ENCODE results near the gene HLA-E.
"Not testable (repeated sequence)": the region's sequence is repeated elsewhere in the genome, so short reads cannot be mapped to it uniquely, and the experiment has no call there.

HLA-E gene

DNA sequence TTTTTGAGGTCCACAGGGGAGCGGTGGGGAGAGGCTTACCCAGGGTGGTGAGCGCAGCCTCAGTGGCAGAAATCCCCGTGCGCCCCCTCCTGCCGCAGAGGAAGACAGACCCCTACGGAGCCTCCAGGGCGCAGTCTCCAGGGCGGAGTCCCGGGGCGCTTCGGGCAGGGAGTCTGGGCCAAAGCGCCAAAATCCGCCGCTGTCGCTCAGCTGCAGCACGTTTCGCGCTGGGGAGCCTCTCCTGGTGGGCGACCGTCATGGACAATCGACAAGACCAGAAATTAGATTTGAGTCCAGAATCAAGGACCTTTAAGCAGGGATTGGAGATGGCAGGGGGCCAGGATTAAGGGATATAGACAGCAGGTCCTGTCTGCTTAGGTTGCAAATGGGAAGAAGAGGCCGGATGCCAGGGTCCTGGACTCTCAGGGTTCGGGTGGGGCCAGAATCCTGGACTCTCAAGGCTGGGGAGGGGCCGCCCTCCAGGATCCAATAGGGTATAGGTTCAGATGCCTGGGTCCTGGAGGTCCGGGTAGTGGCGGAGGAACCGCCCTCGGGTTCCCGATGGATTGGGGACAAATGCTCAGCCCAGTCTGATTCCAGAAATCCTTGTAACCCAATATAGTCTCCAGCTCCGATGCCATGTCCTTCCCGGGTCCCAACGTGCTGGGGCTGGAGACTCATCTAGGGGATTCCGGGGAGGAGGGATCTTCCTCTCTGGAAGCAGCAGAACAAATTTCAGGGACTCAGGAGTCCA lies 7.9 kb upstream of the HLA-E start:
- no peak for DNase-seq

DNA sequence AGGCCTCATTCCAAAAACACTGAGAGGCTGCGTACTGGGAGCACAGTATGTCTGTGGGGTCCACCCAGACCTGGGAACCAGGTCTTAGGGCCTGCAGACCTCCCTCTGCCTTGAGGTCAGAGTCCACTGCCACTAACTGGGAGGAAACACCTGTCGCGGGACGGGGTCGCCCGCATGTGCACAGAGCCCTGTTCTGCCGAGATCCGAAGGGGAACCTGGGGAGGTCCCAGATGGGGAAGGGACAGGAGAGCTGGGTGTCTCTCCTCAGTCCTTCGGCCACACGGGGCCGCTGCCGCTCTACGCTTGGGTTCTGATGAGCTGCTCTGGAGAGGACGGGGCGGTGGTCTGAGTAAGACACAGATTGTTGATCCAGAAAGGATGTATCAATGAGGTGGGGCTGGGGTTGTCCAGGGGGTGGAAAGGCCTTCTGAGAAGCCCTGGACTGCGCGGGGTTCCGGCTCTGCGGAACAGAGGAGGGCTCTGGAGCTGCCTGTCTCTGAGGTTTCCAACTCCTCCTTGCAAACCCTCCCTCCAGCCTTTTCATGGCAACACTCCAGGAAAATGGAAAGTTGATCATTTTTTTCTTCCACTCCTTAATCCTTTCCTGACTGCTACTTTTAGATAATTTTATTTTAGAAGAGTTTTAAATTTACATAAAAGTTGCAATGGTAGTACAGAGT lies 7.2 kb upstream of the HLA-E start:
- DNase-seq = not testable (repeated sequence)

DNA sequence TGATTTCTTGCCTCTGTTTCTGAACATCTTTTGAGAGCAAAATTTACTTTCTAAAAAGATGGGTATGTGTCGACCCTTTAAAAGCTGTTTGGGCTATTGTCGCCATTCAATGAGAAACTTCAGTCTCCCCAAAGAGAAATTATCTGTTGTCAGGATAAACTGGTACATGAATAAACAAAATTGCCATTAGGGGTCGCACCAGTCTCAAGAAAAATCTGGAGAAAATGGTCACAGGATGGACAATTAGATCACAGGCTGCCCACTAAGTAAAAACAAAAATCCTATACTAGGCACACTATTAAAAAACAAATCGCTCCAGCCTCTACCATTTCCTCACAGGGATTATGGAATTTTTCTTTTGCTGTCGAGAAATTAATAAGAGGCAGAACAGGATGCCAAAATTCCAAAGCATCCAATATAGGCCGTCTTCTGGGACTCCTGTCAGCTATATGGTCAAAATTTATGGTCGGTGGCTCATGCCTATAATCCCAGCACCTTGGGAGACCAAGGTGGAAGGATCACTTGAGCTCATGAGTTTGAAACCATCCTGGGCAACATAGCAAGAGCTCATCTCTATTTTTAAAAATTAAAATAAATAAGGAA lies 5.5 kb upstream of the HLA-E start:
- DNase-seq = peak; percentile 10

DNA sequence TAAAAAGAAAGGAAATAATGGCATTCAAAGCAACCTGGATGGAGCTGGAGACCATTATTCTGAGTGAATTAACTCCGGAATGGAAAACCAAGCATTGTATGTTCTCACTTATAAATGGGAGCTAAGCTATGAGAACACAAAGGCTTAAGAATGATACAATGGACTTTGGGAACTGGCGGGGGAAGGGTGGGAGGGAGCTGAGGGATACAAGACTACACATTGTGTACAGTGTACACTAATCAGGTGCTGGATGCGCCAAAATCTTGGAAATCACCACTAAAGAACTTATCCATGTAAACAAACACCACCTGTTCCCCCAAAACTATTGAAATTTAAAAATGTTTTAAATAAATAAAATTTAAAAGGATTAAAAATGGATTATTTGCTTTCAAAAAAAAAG lies 4.1 kb upstream of the HLA-E start:
- DNase-seq = no peak

DNA sequence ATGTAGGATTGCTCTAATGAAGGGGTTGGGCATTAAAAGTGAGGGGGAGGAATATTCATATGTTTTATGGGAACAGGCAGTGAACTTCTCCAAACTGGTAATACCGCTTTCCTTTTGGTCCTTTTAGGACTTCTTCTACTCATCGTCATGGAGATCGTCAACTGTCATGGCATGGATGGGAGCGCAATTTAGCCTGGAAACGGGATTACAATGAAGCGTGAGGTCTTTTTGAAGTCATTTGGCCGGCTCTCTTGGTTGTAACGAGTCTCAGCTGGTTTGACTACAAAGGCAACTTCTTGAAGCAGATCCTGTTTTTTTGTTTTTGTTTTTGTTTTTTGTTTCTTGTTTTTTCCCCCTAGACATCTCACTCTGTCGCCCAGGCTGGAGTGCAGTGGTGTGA lies 1.4 kb upstream of the HLA-E start:
- no peak for DNase-seq

DNA sequence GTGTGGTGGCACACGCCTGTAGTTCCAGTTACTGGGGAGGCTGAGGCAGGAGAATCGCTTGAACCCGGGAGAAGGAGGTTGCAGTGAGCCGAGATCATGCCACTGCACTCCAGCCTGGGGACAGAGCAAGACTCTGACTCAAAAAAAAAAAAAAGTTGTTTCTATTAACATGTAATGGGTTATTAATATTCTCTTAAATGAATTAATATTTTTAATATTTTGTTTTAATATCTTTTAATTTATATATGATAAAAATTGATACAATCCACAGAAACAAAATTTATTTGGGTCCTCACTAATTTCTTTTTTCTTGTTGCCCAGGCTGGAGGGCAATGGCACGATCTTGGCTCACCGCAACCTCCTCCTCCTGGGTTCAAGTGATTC lies 620 bp upstream of the HLA-E start:
- DNase-seq = not testable (repeated sequence)

DNA sequence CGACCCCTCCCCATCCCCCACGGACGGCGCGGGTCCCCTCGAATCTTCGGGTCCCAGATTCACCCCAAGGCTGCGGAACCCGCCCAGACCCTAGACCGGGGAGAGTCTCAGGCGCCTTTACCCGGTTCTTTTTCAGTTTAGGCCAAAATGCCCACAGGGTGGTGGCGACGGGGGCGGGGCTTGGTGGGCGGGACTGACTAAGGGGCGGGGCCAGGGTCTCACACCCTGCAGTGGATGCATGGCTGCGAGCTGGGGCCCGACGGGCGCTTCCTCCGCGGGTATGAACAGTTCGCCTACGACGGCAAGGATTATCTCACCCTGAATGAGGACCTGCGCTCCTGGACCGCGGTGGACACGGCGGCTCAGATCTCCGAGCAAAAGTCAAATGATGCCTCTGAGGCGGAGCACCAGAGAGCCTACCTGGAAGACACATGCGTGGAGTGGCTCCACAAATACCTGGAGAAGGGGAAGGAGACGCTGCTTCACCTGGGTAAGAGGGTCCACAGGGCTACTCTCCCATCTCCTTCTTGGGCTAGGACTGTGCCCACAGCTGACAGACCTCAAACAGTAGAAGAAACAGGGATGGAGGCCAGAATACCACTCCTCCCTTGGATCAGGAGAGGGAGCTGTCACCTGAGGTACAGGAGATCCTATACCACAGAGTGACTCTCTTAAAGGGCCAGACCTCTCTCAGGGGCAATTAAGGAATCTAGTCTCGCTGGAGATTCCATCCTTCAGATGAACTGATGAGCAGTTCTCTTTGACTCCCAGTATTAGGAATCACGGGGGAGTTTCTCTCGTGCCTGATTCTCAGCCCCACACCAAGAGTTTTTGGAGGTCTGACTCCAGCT lies 942 bp downstream of the HLA-E start:
- DNase-seq = no peak

DNA sequence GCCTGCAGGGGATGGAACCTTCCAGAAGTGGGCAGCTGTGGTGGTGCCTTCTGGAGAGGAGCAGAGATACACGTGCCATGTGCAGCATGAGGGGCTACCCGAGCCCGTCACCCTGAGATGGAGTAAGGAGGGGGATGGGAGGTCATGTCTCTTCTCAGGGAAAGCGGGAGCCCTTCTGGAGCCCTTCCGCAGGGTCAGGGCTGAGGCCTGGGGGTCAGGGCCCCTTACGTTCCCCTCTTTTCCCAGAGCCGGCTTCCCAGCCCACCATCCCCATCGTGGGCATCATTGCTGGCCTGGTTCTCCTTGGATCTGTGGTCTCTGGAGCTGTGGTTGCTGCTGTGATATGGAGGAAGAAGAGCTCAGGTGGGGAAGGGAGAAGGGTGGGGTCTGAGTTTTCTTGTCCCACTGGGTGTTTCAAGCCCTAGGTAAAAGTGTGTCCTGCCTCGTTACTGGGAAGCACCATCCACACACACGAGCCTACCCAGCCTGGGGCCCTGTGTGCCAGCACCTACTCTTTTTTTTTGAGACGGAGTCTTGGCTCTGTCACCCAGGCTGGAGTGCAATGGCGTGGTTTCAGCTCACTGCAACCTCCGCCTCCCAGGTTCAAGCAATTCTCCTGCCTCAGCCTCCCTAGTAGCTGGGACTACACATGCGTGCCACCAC lies 2.1 kb downstream of the HLA-E start:
- DNase-seq = not testable (repeated sequence)

DNA sequence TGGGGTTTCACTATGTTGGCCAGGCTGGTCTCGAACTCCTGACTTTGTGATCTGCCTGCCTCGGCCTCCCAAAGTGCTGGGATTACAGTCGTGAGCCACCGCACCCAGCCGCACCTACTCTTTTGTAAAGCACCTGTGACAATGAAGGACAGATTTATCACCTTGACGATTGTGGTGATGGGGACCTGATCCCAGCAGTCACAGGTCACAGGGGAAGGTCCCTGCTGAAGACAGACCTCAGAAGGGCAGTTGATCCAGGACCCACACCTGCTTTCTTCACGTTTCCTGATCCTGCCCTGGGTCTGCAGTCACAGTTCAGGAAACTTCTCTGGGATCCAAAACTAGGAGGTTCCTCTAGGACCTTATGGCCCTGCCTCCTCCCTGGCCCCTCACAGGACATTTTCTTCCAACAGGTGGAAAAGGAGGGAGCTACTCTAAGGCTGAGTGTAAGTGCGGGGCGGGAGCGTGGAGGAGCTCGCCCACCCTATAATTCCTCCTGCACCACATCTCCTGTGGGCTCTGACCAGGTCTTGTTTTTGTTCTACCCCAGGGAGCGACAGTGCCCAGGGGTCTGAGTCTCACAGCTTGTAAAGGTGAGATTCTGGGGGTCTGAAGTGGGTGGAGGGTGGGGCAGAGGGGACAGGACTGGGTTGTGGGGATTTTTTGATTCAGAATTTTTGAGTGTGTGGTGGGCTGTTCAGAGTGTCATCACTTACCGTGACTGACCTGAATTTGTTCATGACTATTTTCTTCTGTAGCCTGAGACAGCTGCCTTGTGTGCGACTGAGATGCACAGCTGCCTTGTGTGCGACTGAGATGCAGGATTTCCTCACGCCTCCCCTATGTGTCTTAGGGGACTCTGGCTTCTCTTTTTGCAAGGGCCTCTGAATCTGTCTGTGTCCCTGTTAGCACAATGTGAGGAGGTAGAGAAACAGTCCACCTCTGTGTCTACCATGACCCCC lies 3.0 kb downstream of the HLA-E start:
- DNase-seq = no peak

DNA sequence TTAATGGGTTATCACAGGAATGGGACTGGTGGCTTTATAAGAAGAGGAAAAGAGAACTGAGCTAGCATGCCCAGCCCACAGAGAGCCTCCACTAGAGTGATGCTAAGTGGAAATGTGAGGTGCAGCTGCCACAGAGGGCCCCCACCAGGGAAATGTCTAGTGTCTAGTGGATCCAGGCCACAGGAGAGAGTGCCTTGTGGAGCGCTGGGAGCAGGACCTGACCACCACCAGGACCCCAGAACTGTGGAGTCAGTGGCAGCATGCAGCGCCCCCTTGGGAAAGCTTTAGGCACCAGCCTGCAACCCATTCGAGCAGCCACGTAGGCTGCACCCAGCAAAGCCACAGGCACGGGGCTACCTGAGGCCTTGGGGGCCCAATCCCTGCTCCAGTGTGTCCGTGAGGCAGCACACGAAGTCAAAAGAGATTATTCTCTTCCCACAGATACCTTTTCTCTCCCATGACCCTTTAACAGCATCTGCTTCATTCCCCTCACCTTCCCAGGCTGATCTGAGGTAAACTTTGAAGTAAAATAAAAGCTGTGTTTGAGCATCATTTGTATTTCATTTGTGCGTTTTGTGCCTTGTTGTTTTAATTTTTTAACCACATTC lies 4.4 kb downstream of the HLA-E start:
- no peak for DNase-seq

DNA sequence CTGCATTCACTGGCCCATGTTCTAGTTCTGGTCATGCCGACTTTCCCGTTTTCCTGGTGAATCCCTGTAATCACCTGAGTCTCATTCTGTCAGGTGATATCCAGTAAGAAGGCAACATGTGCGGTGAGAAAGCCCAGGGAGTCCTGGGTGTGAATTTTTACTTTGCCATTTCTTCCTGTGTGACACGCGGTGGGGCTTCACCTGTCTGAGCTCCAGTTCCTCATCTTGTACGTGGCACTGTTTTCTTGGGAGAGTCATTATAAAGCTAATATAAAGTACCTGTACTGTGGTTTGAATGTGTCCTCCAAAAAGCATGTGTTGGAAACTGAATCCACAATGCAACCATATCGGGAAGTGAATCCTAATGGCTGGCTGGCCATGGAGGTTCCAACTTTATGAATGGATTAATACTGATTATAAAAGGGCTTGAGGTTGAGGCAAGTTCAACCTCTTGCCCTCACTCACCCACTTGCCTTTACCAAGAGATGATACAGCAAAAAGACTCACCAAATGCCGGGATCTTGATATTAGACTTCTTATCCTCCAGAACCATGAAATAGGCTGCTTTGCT lies 5.1 kb downstream of the HLA-E start:
- DNase-seq = no peak

DNA sequence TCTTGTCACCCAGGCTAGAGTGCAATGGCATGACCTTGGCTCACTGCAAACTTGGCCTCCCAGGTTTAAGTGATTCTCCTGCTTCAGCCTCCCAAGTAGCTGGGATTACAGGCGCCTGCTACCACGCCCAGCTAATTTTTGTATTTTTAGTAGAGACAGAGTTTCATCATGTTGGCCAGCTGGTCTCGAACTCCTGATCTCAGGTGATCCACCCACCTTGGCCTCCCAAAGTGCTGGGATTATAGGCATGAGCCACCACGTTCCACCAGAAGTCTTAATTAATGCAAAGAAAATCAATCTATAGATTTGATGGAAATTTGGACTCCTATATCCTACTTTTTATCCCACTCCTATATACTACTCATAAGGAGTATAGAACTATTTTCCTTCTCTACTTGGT lies 5.8 kb downstream of the HLA-E start:
- DNase-seq = not testable (repeated sequence)

DNA sequence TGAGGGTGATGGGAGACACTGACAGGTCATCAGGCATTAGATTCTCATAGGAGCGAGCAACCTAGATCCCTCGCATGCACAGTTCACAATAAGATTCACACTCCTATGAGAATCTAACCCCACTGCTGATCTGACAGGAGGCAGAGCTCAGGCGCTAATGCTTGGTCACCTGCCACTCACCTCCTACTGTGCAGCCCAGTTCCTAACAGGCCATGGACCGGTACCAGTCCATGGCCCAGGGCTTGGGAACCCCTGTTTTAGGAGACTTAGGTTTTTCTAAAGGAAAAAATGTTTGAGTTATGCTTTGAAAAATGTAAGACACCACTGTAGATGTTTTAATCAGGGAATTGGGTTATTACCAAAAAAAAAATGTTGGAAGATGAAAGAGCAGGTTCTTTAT lies 6.7 kb downstream of the HLA-E start:
- DNase-seq = no peak

DNA sequence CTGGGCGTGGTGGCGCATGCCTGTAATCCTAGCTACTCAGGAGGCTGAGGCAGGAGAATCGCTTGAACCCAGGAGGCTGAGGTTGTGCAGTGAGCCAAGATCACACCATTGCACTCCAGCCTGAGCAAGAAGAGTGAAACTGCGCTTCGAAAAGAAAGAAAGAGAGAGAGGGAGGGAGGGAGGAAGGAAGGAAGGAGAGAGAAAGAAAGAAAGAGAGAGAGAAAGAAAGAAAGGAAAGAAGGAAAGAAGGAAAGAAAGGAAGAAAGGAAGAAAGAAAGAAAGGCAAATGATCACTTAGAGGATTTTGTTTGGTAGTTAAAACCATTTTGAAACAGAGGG lies 7.9 kb downstream of the HLA-E start:
- DNase-seq = not testable (repeated sequence)

DNA sequence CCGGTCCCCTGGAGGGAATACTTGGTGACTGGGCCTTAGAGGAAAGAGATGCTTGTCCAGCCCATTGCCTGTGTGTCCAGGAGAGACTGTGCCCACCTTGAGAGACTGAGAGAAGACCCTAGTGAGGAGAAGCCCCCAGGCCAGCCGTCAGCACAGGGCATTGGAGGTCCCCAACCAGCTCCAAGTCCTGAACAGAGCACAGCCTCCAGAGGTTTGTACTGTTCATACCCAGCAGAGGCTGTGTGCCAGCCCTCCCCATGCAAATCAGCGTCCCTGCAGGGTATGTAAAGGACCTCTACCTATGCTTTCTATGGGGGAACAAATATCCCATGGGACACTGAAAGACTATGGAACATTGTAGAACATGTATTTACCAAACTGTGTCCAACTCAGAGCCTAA lies 8.4 kb downstream of the HLA-E start:
- no peak for DNase-seq

DNA sequence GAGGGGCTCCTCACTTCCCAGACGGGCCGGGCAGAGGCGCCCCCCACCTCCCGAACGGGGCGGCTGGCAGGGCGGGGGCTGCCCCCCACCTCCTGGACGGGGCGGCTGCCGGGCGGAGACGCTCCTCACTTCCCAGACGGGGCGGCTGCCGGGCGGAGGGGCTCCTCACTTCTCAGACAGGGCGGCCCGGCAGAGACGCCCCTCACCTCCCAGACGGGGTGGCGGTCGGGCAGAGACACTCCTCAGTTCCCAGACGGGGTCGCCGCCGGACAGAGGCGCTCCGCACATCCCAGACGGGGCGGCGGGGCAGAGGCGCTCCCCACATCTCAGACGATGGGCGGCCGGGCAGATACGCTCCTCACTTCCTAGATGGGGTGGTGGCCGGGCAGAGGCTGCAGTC lies 9.4 kb downstream of the HLA-E start:
- DNase-seq = not testable (repeated sequence)

DNA sequence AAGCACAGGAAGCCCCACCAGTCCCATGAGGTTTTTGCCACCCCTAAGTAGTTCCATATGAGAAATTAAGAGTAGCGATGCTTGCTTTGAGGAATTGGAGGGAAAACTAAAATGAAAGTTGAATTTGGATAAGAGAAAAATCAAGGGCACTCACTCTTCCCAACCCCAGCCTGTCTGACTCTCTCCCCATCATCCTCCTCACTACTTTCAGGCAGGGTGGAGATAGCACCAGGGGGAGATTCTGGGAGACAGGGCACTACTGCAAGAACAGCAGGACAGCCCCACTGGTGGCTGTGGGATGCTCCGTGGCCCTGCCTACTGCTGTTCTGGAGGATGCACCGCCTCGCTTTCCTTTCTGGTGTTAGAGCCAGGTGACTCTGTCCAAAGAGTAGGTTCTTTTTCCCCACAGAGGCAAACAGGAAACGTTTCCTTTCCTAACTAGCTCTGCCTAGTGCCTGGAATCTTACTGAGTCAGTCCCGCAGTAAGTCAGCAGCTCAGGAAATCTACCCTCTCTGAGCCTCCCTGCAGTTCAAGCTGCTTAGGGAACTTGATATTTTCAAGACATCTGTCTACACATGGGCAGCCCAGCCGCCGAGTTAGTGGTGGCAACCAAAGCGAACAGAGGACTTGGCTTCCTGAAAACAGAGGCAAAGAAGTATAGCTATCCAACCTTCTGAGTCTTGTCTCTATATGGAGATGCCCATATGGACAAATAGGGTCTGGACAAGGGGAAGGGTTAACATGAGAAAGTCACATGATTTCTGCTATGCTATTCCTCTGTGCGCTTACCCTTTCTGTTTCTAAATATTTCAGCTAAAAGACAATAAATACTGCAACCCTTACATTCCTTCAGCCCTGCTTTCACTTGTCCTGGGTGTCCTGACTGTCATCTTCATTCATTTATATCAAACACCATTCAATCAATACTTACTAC lies 11.4 kb downstream of the HLA-E start:
- DNase-seq = no peak

DNA sequence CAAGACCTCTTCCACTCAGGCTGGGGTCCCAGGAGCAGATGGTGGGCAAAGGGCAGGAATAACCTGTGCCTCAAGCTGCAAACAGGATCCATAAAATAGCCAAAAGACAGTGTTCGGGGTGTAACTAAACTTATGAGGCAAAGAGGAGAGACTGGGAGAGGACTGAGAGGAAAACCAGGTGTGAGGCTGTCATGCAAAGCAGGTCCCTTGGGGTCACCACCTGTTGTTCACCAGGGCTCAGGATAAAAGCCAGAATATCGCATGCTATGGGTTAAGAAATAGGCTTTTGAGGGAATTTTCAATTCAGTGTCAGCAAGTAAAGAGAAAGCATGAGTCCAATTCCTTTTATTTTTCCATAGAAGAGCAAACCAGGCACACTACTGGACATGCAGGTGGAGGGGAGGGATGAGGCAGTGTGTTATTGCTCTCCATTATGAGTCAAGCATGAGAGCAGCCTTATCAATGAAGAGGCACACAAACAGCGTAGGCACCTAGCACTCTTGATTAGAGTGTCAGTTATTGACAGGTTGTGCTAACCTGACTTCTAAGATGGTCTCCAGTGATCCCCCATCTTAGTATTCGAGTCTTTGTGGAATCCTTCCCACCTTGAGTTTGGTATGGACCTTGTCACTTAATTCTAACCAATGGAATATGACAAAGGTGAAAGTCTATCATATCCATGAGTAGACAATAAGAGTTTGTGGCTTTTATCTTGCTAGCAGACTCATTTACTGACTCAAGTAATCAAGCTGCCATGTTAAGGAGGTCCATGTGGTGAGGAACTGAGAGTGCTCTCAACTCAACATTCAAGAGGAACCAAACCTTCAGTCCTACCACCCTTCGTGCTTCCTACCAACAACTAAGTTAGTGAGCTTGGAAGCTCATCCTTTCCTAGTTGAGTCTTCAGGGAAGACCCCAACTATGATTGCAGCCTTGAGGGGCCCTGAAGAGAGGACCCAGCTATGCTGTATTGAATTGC lies 18.8 kb downstream of the HLA-E start:
- no peak for DNase-seq
